Endodermal cell (in vitro differentiated cells): ENCODE data around the gene IFNAR2. TPM values are rescaled to one million over a fixed set of nuclear protein-coding genes. Genes with fewer than 3 reads are reported as not detected.

Source experiments
- DNase-seq: peaks from one replicate; pipeline ENCODE4 v3.0.0-alpha.2; 2017
- H3K27ac ChIP-seq: 2 replicates; pipeline ENCODE4 v1.5.1; 2013; ENCODE audit warnings: mild to moderate bottlenecking, low read depth, low read length, moderate library complexity
- H3K27me3 ChIP-seq: 2 replicates; pipeline ENCODE4 v1.6.1; 2013; ENCODE audit warnings: mild to moderate bottlenecking, low read length, moderate library complexity; ENCODE audit not compliant: insufficient read depth, control insufficient read depth, poor library complexity, severe bottlenecking
- H3K36me3 ChIP-seq: 2 replicates; pipeline ENCODE4 v1.7.0; 2013; ENCODE audit warnings: mild to moderate bottlenecking, low read length, moderate library complexity; ENCODE audit not compliant: control insufficient read depth, insufficient read depth
- H3K4me1 ChIP-seq: one replicate; pipeline ENCODE4 v1.7.0; 2013; ENCODE audit warnings: low read length; ENCODE audit not compliant: control insufficient read depth, insufficient read depth
- H3K4me3 ChIP-seq: 2 replicates; pipeline ENCODE4 v1.5.1; 2013; ENCODE audit warnings: mild to moderate bottlenecking, low read length, moderate library complexity
- H3K9ac ChIP-seq: 2 replicates; pipeline ENCODE4 v1.6.1; 2013; ENCODE audit warnings: mild to moderate bottlenecking, low read length, moderate library complexity; ENCODE audit not compliant: poor library complexity, severe bottlenecking; ENCODE audit errors: extremely low read depth
- H3K9me3 ChIP-seq: 2 replicates; pipeline ENCODE4 v1.6.1; 2013; ENCODE audit warnings: mild to moderate bottlenecking, low read length, moderate library complexity; ENCODE audit not compliant: control insufficient read depth
- H3K27ac Mint-ChIP-seq: 2 replicates; pipeline ENCODE4 v1.8.0; 2020; ENCODE audit warnings: mixed read lengths
- H3K27me3 Mint-ChIP-seq: 2 replicates; pipeline ENCODE4 v1.8.0; 2021; ENCODE audit warnings: mild to moderate bottlenecking, mixed read lengths; ENCODE audit not compliant: insufficient read depth
- H3K36me3 Mint-ChIP-seq: 2 replicates; pipeline ENCODE4 v1.8.0; 2020; ENCODE audit warnings: low read depth, mixed read lengths
- H3K4me1 Mint-ChIP-seq: 2 replicates; pipeline ENCODE4 v1.8.0; 2020; ENCODE audit warnings: mixed read lengths
- H3K4me3 Mint-ChIP-seq: 2 replicates; pipeline ENCODE4 v1.8.0; 2020; ENCODE audit warnings: mild to moderate bottlenecking, moderate library complexity, mixed read lengths
- H3K9me3 Mint-ChIP-seq: 2 replicates; pipeline ENCODE4 v1.8.0; 2020; ENCODE audit warnings: mild to moderate bottlenecking, mixed read lengths
- CTCF ChIP-seq: fragments of 200-600 bp; sonication (generic); conservative IDR thresholded peaks from 2 replicates; pipeline ENCODE4 v1.5.0; 2021; ENCODE audit warnings: antibody characterized with exemption, mild to moderate bottlenecking
- WGBS, 2 experiments: methylation state at CpG; one replicate each; pipeline versions ENCODE4 v1.1.5 to v1.1.7; 2013; ENCODE audit warnings: missing lambda C conversion rate in 2 of 2, mixed read lengths in 1 of 2; ENCODE audit not compliant: insufficient coverage in 1 of 2, insufficient read length in 1 of 2; 5-methylcytosine and 5-hydroxymethylcytosine counted together
- total RNA-seq, 2 donors: library from RNA; stranded (reverse); fragmentation: NEBNext Ultra II Directional in 1 of 2; extraction: Animal tissue kit (Norgen Biotek cat#: 25700) in 1 of 2; gene quantifications; 2 replicates in 1 of 2; 3 replicates in 1 of 2; pipeline ENCODE4 v1.2.1, GENCODE V29; 2021

IFNAR2 gene
- total RNA-seq, 2 donors from 2014 or later = 14.1 to 27.7 TPM

GRCh38 chr21:33255404-33255803, 25.7 kb downstream of the IFNAR2 start:
- DNase-seq = no peak
- Histone ChIP-seq H3K4me1 (no peaks in the 10 kb centered on the region), H3K36me3 (peaks cover 60% of the 10 kb centered on the region), H3K27me3 (no peaks in the 10 kb centered on the region), H3K27ac (no peak overlapping the region), H3K9me3 (peaks cover 8% of the 10 kb centered on the region), H3K4me3 (no peak overlapping the region), H3K9ac (no peak overlapping the region)
- no peak for TF ChIP-seq CTCF
- Mint-ChIP-seq H3K4me1 (peaks cover 9% of the 10 kb centered on the region), H3K4me3 (no peak overlapping the region), H3K36me3 (peaks cover 69% of the 10 kb centered on the region), H3K27ac (no peak overlapping the region), H3K9me3 (peaks cover 13% of the 10 kb centered on the region), H3K27me3 (no peaks in the 10 kb centered on the region)
- WGBS, 2 experiments = 100% methylated on average over 1 of the region's 1 CpG

GRCh38 chr21:33256019-33256418, 26.3 kb downstream of the IFNAR2 start:
- H3K27me3 ChIP-seq = no peaks in the 10 kb centered on the region
- no peak for DNase-seq
- peaks cover 8% of the 10 kb centered on the region for H3K9me3 ChIP-seq
- H3K4me1 ChIP-seq = no peaks in the 10 kb centered on the region
- H3K4me3 Mint-ChIP-seq = no peak overlapping the region
- no peak overlapping the region for H3K4me3 ChIP-seq
- peaks cover 9% of the 10 kb centered on the region for H3K4me1 Mint-ChIP-seq
- H3K36me3 ChIP-seq = peaks cover 56% of the 10 kb centered on the region
- WGBS, 2 experiments = 95 to 99% methylated on average over 5 of the region's 6 CpGs
- peaks cover 66% of the 10 kb centered on the region for H3K36me3 Mint-ChIP-seq
- TF ChIP-seq CTCF = no peak
- no peaks in the 10 kb centered on the region for H3K27me3 Mint-ChIP-seq
- H3K9me3 Mint-ChIP-seq = peaks cover 13% of the 10 kb centered on the region
- H3K9ac ChIP-seq = no peak overlapping the region
- H3K27ac Mint-ChIP-seq = no peak overlapping the region
- H3K27ac ChIP-seq = no peak overlapping the region

GRCh38 chr21:33257094-33257803, 27.5 kb downstream of the IFNAR2 start:
- no peaks in the 10 kb centered on the region for H3K27me3 ChIP-seq
- no peak overlapping the region for H3K9ac ChIP-seq
- H3K9me3 ChIP-seq = peaks cover 8% of the 10 kb centered on the region
- Mint-ChIP-seq H3K36me3 (peaks cover 57% of the 10 kb centered on the region), H3K27ac (no peak overlapping the region), H3K4me1 (peaks cover 9% of the 10 kb centered on the region), H3K9me3 (peaks cover 13% of the 10 kb centered on the region), H3K4me3 (no peak overlapping the region), H3K27me3 (no peaks in the 10 kb centered on the region)
- H3K27ac ChIP-seq = no peak overlapping the region
- no peak for TF ChIP-seq CTCF
- DNase-seq = peak; percentile 17
- no peaks in the 10 kb centered on the region for H3K4me1 ChIP-seq
- peaks cover 45% of the 10 kb centered on the region for H3K36me3 ChIP-seq
- WGBS, 2 experiments = 94 to 98% methylated on average over 18 of the region's 18 CpGs
- no peak overlapping the region for H3K4me3 ChIP-seq
